HG02759 (cell line): Measurements from ENCODE around the gene JMJD8.

Source experiments
- ATAC-seq: cut with Tn5 transposase; IDR thresholded peaks from one replicate; pipeline ENCODE4 v1.9.1; 2021; ENCODE audit warnings: mild to moderate bottlenecking, moderate library complexity; ENCODE audit not compliant: unreplicated experiment

The JMJD8 gene

DNA sequence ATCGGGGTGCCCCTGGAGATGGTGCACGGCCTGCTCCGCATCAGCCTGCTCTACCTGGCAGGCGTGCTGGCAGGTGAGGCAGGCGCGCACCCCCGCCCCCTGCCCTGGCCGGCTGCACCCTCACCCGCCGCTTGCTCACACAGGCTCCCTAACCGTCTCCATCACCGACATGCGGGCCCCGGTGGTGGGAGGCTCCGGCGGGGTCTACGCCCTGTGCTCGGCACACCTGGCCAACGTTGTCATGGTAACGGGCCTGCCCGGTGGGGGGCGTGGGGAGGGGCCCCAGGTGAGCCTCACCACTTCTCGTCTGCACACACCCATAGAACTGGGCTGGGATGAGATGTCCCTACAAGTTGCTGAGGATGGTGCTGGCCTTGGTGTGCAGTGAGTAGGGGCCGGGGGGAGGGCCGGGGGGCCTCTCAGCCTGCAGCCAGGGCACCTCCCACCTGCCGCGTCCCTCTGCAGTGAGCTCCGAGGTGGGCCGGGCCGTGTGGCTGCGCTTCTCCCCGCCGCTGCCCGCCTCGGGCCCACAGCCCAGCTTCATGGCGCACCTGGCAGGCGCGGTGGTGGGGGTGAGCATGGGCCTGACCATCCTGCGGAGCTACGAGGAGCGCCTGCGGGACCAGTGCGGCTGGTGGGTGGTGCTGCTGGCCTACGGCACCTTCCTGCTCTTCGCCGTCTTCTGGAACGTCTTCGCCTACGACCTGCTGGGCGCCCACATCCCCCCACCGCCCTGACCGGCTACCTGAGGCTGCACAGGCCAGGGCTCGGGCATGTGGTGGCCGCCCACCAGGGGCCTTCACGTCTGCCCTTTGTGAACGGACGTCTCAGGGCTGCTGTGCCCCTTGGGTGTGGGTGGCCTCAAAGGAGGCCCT lies 6.6 kb downstream of the JMJD8 start:
- ATAC-seq = no peak

DNA sequence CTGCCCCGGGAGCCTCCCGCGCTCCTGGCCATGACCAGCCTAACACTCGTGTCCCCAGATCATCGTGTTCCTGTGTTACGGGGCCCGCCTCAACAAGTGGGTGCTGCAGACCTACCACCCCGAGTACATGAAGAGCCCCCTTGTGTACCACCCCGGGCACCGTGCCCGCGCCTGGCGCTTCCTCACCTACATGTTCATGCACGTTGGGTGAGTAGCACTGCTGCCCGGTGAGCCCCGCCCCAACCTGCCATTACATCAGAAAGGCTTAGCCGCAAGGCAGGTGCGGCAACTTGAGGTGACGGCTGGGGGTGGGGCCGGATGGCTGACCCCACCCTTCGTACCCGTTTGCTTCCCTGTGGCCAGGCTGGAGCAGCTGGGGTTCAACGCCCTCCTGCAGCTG lies 7.2 kb downstream of the JMJD8 start:
- no peak for ATAC-seq

DNA sequence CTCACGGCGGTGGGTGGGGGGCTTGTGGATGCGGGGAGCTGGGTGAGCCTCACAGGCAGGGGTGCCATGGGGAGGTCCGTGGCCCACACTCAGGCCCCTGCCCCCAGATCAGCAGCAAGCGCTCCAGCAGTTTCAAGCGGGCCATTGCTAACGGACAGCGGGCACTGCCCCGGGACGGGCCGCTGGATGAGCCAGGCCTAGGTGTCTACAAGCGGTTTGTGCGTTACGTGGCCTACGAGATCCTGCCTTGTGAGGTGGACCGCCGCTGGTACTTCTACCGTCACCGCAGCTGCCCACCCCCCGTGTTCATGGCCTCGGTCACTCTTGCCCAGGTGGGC lies 7.6 kb downstream of the JMJD8 start:
- no peak for ATAC-seq

DNA sequence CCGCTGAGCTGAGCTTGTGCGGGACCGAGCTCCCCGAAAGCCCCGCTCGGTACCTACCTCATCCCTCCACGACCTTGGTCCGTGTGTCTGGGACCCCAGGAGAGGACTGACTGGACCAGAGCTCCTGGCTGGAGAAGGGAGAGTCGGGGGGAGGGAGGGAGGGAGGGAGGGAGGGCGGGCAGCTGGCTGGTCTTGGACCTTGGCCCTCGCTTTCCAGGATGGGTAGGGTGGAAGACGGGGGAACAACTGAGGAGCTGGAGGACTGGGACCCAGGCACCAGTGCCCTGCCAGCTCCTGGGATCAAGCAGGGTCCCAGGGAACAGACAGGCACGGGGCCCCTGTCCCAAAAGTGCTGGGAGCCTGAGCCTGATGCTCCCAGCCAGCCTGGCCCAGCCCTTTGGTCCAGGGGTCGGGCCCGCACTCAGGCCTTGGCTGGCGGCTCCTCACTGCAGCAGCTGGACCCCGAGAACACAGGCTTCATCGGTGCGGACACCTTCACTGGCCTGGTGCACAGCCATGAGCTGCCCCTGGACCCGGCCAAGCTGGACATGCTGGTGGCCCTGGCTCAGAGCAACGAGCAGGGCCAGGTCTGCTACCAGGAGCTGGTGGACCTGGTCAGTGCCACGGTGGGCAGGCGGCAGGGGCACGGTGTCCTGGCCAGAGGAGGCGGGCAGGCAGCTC lies 8.1 kb downstream of the JMJD8 start:
- no peak for ATAC-seq

DNA sequence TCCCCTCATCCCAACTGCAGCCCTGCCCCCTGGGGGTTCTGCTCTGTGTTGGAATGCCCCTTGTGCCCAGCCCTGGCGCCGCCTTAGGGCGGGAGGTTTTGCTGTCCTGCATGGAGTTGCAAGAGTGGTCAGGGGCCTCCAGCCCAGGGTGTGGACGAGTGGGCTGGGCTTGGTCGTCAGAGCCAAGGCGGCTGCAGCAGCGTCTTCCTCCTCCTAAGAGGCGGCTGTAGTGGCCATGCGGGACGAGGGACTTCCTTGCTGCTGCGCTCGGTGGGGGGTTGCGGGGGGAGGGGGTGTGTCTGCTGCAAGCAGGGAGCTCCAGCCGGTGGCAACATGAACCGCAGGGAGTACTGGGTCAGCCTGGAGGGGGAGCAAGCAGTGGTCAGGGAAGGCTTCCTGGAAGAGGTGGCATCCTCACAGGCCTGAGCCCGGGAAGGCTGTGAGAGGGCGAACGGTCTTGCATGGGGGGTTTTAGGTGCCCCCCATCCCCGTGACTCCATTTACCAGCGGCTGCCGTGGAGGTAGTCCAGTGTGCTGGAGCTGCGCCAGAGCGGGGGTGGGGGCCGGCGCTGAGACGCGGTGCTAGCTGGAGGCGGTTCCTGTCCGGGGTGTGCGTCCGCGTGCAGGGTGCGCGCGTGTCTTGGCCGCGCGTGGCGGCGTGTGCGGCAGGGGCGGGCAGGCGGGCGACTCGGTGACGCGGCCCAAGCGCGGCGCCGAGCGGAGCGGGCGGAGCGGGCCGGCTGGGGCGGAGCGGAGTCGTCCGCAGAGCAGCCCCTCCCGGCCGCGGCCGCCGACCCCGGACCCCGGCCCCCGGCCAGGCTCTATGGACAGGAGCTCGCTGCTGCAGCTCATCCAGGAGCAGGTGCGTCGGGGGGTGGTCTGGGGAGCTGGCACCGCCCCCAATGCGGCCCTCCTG lies 8.9 kb downstream of the JMJD8 start, which contains the start of gene RHBDL1:
TSS of gene RHBDL1 (plus strand) at position 704 of the 916 bp plus-strand sequence. CDS start at position 824, 120 bp downstream.
- ATAC-seq = no peak

DNA sequence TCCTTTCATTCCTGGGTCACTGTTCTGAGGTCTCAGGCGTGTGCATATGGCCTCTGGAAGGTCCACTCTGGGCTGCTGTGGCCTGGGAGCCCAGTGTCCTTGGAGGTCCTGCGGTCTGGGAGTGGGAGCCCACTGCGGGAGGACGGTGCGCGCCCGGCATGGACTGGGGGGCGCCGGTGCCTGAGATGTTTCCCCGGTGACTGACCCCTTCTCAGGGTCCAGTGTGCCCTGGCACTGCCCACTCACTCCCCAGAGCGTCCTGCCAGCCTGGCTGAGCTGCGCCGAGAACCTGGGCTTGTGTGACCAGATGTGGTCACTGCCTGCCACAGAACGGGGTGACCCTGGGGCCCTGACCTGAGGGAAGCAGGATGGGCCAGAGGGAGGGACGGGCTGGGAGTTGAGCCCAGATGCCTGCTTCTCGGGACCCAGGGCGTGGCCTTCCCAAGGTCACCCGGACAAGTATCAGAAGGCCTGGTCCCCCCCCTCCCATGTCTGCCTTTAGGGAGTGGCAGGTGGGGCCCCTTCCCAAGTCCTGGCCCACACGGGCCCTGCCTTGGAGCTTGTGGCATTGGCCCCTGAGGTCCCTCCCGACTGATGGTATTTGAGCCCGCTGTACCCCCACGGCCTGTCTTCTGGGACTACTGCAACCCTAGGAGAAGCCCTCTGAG lies 9.8 kb downstream of the JMJD8 start:
- ATAC-seq = no peak

DNA sequence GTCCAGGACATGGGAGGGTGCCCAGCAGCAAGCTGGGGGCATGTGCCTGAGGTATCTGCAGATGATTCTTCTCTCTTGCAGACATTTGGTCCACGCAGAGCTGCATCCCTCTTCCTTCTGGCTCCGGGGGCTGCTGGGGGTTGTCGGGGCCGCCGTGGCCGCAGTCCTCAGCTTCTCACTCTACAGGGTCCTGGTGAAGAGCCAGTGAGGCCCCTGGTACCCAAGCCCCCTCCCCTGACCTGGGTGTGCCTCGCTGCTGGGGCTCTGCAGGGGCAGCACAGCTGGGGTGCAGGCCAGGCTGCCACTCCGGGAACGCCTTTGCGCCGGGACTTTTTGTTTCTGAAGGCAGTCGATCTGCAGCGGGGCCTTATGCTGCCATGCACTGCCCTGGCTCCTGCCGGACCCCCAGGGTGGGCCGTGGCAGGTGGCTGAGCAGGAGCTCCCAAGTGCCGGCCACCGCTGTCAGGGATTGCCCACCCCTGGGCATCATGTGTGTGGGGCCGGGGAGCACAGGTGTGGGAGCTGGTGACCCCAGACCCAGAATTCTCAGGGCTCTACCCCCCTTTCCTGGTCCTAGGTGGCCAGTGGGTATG lies 10.6 kb downstream of the JMJD8 start:
- no peak for ATAC-seq

DNA sequence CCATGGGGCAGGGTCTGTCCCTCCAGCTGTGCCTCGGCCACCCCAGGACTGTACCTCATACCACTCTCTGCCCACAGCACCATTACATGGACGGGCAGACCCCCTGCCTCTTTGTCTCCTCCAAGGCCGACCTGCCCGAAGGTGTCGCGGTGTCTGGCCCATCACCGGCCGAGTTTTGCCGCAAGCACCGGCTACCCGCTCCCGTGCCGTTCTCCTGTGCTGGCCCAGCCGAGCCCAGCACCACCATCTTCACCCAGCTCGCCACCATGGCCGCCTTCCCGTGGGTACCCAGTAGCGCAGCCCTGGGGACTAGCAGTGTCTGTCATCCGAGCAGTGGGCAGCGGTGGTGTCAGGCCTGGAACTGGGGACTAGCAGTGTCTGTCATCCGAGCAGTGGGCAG lies 11.3 kb downstream of the JMJD8 start:
- no peak for ATAC-seq

DNA sequence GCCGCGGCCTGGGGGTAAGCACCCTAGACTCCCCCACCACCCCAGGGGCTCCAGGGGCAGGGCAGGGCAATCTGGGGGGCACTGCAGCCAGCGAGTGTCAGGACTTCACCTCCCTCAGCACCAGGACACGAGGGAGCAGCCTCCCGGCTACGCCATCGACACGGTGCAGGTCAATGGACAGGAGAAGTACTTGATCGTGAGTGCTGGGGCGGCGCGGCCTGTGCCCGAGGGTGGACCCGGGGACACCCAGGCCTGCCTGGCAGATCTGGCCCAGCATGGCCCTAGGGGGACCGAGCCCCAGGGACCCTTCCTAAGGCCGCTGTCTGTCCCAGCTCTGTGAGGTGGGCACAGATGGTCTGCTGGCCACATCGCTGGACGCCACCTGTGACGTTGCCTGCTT lies 11.8 kb downstream of the JMJD8 start:
- no peak for ATAC-seq

DNA sequence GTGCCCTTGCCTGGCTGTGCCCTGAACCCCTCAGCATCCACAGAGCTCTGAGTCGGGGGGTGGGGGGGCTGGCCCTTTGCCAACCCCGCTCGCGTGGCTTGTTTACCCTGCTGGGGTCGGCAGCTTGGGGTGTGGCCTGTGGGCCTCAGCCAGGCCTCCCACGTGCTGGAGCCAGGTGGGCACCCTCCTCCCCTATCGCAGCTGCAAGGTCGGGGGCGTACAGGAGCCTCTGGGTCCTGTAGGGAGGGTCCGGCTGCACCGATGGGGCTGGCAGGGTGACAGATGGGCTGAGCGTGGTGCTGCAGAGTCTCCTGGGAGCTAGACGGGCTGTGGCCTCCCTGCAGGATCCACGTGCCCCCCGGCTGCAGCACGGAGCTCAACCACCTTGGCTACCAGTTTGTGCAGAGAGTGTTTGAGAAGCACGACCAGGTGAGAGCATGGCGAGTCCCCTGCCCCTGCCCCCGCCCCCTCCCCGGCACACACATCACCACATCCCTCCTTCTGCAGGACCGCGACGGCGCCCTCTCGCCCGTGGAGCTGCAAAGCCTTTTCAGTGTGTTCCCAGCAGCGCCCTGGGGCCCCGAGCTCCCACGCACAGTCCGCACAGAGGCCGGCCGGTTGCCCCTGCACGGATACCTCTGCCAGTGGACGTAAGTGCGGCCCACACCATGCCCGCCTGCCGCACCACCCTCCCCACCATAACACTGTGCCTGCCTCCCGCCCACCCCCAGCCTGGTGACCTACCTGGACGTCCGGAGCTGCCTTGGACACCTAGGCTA lies 12.6 kb downstream of the JMJD8 start:
- ATAC-seq = no peak

DNA sequence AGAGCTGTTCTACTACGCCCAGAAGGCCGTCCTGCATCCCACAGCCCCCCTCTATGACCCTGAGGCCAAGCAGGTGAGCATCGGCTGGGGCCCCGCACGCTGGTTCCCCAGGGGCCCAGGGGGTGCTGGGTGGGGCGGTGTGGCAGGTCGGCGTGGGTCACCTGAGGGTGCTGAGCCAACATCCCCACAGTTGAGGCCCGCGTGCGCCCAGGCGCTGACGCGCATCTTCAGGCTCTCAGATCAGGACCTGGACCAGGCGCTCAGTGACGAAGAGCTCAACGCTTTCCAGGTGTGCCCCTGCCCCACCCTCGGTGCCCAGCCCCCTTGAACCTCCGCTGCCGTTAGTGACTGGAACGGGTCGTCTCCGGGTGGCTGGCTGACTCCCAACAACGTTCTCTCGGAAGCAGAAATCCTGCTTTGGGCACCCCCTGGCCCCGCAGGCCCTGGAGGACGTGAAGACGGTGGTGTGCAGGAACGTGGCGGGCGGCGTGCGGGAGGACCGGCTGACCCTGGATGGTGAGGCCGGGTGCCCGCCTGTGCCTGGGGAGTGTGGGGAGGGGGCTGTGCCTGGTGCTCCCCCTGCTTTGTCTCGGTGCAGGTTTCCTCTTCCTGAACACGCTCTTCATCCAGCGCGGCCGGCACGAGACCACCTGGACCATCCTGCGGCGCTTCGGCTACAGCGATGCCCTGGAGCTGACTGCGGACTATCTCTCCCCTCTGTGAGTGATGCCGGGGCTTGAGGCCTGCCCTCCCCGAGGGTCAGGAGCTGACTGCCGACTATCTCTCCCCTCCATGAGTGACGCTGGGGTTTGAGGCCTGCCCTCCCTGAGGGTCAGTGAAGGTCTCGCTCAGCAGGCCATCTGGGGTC lies 13.4 kb downstream of the JMJD8 start:
- ATAC-seq = no peak

DNA sequence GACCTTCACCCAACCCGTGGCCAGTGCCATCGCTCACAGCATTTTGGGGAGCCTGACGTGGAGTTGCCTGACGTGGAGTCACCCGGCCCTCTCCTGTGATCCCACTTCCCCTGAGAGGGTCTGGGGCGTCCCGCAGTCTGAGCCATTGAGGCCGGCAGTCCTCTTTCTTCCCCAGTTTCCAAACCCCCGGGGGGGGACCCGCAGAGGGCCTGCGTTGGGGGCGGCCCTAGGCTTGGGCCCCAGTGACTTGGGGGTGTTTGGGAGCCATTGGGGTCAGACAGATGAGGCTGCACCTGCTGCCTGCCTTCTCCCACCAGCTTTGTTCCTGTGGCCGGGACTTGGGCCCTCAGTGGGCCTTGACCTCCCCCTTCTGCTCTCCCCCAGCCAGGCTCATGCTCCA lies 14.5 kb downstream of the JMJD8 start:
- ATAC-seq = no peak

DNA sequence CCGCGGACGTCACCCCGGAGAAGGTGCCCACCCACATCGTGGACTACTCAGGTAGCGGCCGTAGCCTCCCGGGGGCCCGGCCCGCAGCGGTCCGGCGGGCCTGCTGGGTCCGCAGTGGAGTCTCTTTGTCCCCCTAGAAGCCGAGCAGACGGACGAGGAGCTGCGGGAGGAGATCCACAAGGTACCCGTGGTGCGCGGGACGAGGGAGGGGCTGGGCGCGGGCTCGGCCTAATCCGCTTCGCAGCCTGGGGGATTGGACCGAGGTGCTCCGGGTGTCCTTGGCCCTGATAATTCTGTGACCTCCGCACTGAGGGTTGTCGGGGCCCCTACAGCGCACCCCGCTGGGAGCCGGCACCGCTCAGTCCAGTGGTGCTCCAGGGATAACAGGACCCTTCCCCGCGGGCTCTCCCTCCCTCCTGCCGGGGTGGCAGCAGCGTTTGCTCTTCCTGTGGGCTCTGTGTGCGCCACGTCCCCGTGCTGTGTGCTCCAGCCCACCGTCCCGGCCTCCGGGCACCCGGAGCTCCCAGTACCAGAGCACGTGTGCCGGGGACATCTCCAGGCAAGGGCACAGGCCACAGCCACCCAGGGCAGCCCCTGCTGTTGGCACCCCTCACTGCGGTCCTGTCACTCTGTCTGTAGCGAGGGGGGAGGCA lies 15.5 kb downstream of the JMJD8 start:
- ATAC-seq = no peak

DNA sequence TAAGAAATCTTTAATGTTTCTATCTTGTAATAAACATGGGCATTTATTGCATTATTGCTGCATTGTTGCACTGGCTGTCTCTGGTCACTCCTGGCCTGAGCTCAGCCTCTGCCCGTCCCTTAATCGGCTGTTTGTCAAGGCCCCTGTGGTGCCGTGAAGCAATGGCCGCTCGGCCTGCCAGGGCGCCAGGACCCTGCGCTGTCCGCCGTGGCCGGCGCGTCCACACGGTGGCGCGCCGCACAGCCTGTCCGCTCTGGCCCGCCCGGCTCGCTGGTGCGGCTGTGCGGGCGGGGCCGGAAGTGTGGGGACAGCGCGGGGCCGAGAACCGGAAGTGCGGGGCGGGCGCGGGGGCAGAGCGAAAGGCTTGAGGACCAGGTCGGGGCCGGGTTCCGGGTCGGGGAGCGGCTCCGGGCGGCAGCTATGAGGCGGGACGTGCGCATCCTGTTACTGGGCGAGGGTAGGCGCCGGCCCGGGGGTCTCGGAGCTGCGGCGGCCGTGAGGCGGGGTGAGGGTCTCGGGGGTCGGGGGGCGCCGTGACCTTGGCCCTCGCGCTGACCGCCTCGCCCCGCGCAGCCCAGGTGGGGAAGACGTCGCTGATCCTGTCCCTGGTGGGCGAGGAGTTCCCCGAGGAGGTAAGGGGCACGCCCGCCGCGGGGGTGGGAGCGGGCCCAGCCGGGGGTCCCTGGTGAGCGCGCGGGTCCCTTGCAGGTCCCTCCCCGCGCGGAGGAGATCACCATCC lies 16.2 kb downstream of the JMJD8 start, which contains the start of gene RHOT2:
TSS of gene RHOT2 (plus strand) at position 353 of the 739 bp plus-strand sequence. CDS start at position 421, 68 bp downstream.
- ATAC-seq = peak; percentile 91

DNA sequence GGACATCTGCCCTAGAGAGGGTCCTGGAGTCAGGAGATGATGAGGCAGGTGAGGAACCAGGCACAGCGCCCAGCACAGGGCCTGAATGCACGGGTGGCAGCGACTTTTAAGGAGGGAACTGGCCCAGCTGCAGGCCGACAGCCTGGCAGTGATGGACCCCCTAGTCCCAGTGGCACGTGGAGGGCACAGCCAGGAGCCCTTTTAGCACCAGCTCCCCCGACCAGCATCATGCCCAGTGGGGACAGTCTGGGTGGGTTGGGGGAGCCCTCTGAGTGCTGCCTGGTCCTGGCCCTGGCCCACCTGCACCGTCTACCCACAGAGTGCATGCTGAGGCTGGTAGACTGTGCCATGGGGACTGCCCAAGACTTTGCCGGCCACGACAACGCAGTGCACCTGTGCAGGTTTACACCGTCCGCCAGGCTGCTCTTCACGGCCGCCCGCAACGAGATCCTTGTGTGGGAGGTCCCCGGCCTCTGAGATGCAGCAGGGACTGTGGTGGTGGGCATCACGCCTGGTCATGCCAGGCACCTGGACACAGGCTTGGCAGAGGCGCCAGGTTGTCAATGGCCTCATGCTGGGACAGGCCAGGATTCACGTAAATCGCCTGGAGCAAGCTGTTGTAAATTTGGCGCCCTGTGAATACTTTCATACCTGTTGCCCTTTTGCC lies 16.9 kb downstream of the JMJD8 start:
- no peak for ATAC-seq

DNA sequence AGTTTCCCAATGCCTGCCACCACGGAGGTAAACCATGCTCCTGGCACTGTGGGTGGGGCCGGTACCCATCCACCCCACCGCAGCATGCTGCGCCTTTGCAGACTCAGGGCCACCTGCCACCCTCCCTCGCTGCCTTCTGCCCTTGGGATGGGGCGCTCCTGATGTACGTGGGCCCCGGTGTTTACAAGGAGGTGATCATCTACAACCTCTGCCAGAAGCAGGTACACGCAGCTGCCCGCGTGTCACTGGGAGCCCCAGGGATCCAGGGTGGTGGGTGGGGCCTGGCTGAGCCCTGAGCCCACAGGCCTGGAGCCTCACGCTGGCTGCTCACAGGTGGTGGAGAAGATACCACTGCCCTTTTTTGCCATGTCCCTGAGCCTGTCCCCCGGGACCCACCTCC lies 17.6 kb downstream of the JMJD8 start:
- ATAC-seq = no peak

DNA sequence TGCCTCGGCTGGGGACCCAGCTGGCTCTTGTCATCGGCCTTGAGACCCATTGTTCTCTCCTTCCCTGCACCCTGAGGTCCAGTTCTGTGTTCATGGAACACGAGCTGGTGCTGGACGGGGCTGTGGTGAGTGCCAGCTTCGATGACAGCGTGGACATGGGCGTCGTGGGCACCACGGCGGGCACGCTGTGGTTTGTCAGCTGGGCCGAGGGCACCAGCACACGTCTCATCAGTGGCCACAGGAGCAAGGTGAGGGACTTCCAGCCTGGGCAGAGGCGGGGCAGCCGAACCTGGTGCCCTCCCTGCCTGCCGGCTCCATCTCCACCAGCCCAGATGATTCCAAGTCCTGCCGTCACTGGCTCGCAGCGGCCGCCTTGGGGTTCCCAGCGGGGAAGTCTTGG lies 21.5 kb downstream of the JMJD8 start:
- ATAC-seq = no peak
